Ishikawa (cell line): Measurements from ENCODE around the gene NBPF3.

Experiments
- CEBPB ChIP-seq: IDR thresholded peaks from 2 replicates; pipeline ENCODE4 v1.6.1; 2012
- CREB1 ChIP-seq: IDR thresholded peaks from 2 replicates; pipeline ENCODE4 v1.6.1; 2012; ENCODE audit warnings: low read depth
- EGR1 ChIP-seq: IDR thresholded peaks from 2 replicates; pipeline ENCODE4 v1.6.1; 2012
- EP300 ChIP-seq: IDR thresholded peaks from 2 replicates; pipeline ENCODE4 v1.6.1; 2012; ENCODE audit warnings: borderline replicate concordance
- FOXM1 ChIP-seq: IDR thresholded peaks from 2 replicates; pipeline ENCODE4 v1.6.1; 2012; ENCODE audit warnings: low read depth, borderline replicate concordance
- MAX ChIP-seq: IDR thresholded peaks from 2 replicates; pipeline ENCODE4 v1.6.1; 2012
- NFIC ChIP-seq: IDR thresholded peaks from 2 replicates; pipeline ENCODE4 v1.6.1; 2012
- RAD21 ChIP-seq: IDR thresholded peaks from 2 replicates; pipeline ENCODE4 v1.6.1; 2012; ENCODE audit warnings: low read depth
- REST ChIP-seq: IDR thresholded peaks from 2 replicates; pipeline ENCODE4 v1.6.1; 2012; ENCODE audit warnings: low read depth, mild to moderate bottlenecking
- TAF1 ChIP-seq: IDR thresholded peaks from 2 replicates; pipeline ENCODE4 v1.6.1; 2012; ENCODE audit warnings: low read depth, mild to moderate bottlenecking
- TCF12 ChIP-seq: IDR thresholded peaks from 2 replicates; pipeline ENCODE4 v1.6.1; 2012; ENCODE audit warnings: low read depth
- TEAD4 ChIP-seq: IDR thresholded peaks from 2 replicates; pipeline ENCODE4 v1.6.1; 2012
- USF1 ChIP-seq: IDR thresholded peaks from 2 replicates; pipeline ENCODE4 v1.6.1; 2012
- YY1 ChIP-seq: IDR thresholded peaks from 2 replicates; pipeline ENCODE4 v1.6.1; 2012; ENCODE audit warnings: low read depth
- ZBTB7A ChIP-seq: IDR thresholded peaks from 2 replicates; pipeline ENCODE4 v1.6.1; 2012; ENCODE audit warnings: low read depth

The NBPF3 gene

GRCh38 chr1:21524220-21524619 lies 84.3 kb downstream of the NBPF3 start:
- no peak for TF ChIP-seq TEAD4
- no peak for TF ChIP-seq REST
- TF ChIP-seq USF1, result no peak
- TF ChIP-seq ZBTB7A, result no peak
- no peak for TF ChIP-seq CEBPB
- TF ChIP-seq CREB1, result no peak
- no peak for TF ChIP-seq YY1
- no peak for TF ChIP-seq NFIC
- no peak for TF ChIP-seq FOXM1
- TF ChIP-seq MAX, result no peak
- no peak for TF ChIP-seq TAF1
- no peak for TF ChIP-seq TCF12
- TF ChIP-seq EGR1, result no peak
- TF ChIP-seq EP300, result no peak
- no peak for TF ChIP-seq RAD21

GRCh38 chr1:21524686-21525339 lies 84.9 kb downstream of the NBPF3 start:
- TF ChIP-seq CEBPB (no peak), TEAD4 (no peak), ZBTB7A (no peak), NFIC (no peak), MAX (no peak), EP300 (no peak), TAF1 (no peak), YY1 (no peak), REST (no peak)

- TF ChIP-seq CREB1 (no peak), TEAD4 (no peak), ZBTB7A (no peak), RAD21 (no peak), REST (no peak), YY1 (no peak)
Observed at GRCh38 chr1:21525340-21525717, 85.4 kb downstream of the NBPF3 start.

- no peak for TF ChIP-seq USF1
- no peak for TF ChIP-seq FOXM1
- TF ChIP-seq TAF1, result no peak
- no peak for TF ChIP-seq NFIC
- TF ChIP-seq YY1, result no peak
- no peak for TF ChIP-seq REST
- TF ChIP-seq EP300, result no peak
Observed at GRCh38 chr1:21526441-21526840, 86.5 kb downstream of the NBPF3 start.
